A549 treated with AZD2906 at 1 μM for 4 hours (cell line): ENCODE results near the gene CUL7. TPM values are rescaled to one million over a fixed set of nuclear protein-coding genes. Genes with fewer than 3 reads are reported as not detected.

Experiments
- total RNA-seq: library from RNA; stranded (reverse); fragments of 200-300 nt; extraction: Qiagen RNA extraction; gene quantifications from 5 replicates; pipeline ENCODE4 v1.2.3, GENCODE V29; 2022

CUL7 gene
- 6.8 to 9.0 TPM (median 7.6 TPM) in 5 replicates for total RNA-seq

GRCh38 chr6:43053545-43054205 lies at the start of gene CUL7:
CUL7 (minus strand) TSS chr6:43053851; CDS start chr6:43052788, 1,063 bp downstream.

GRCh38 chr6:43075670-43076463 lies 22.2 kb upstream of the CUL7 start, which contains the start of gene PTK7:
PTK7 (plus strand) TSS chr6:43076314; CDS start chr6:43076489, 175 bp downstream.

GRCh38 chr6:43059168-43060033 lies 5.8 kb upstream of the CUL7 start, which contains the start of the genes KLC4 and MRPL2:
KLC4 (plus strand) TSS chr6:43059631; CDS start chr6:43061336, 1,705 bp downstream.
MRPL2 (minus strand) TSS chr6:43059434; CDS start chr6:43059381, 53 bp downstream.

GRCh38 chr6:43021270-43022047 lies 32.2 kb downstream of the CUL7 start, which contains the start of gene RRP36:
RRP36 (plus strand) TSS chr6:43021623; CDS start chr6:43021655, 32 bp downstream.

GRCh38 chr6:43013843-43014433 lies 39.7 kb downstream of the CUL7 start, which contains the start of the genes KLHDC3 and MEA1:
KLHDC3 (plus strand) TSS chr6:43014249; CDS start chr6:43017193, 2,944 bp downstream.
MEA1 (minus strand) TSS chr6:43013946; CDS start chr6:43013813, 133 bp downstream.

Other genes with a start within 250 kb of the CUL7 start
- gene RPL7L1, start 174.2 kb downstream of the CUL7 start, total RNA-seq: 55.3 to 98.5 TPM (median 60.4 TPM) in 5 replicates
- gene PTCRA, start 137.8 kb downstream of the CUL7 start, total RNA-seq: not detected in 5 replicates
- 36.8 to 45.0 TPM (median 43.5 TPM) in 5 replicates for gene CNPY3, start 124.4 kb downstream of the CUL7 start, total RNA-seq
- gene GNMT, start 93.1 kb downstream of the CUL7 start, total RNA-seq: 0.06 to 0.16 TPM (median 0.10 TPM) in 4 of 5 replicates, not detected in the other
- gene PEX6, start 74.7 kb downstream of the CUL7 start, total RNA-seq: 6.2 to 9.7 TPM (median 9.3 TPM) in 5 replicates
- 25.3 to 28.9 TPM (median 27.0 TPM) in 5 replicates for gene PPP2R5D, start 69.3 kb downstream of the CUL7 start, total RNA-seq
- gene MEA1, start 39.9 kb downstream of the CUL7 start, total RNA-seq: 85.6 to 93.3 TPM (median 91.2 TPM) in 5 replicates
- 26.2 to 31.1 TPM (median 27.7 TPM) in 5 replicates for gene KLHDC3, start 39.6 kb downstream of the CUL7 start, total RNA-seq
- 64.4 to 75.1 TPM (median 68.5 TPM) in 5 replicates for gene RRP36, start 32.2 kb downstream of the CUL7 start, total RNA-seq
- gene MRPL2, start 5.6 kb upstream of the CUL7 start, total RNA-seq: 56.1 to 62.9 TPM (median 57.9 TPM) in 5 replicates
- 6.7 to 8.1 TPM (median 7.3 TPM) in 5 replicates for gene KLC4, start 5.8 kb upstream of the CUL7 start, total RNA-seq
- 3.7 to 5.2 TPM (median 4.8 TPM) in 5 replicates for gene PTK7, start 22.5 kb upstream of the CUL7 start, total RNA-seq
- 12.5 to 17.2 TPM (median 16.3 TPM) in 5 replicates for gene SRF, start 117.4 kb upstream of the CUL7 start, total RNA-seq
- gene CUL9, start 128.3 kb upstream of the CUL7 start, total RNA-seq: 5.8 to 9.8 TPM (median 8.5 TPM) in 5 replicates
- gene DNPH1, start 175.6 kb upstream of the CUL7 start, total RNA-seq: 77.7 to 112 TPM (median 101 TPM) in 5 replicates
- gene TTBK1, start 189.6 kb upstream of the CUL7 start, total RNA-seq: 0.03 to 0.06 TPM (median 0.03 TPM) in 5 replicates
- gene SLC22A7, start 244.4 kb upstream of the CUL7 start, total RNA-seq: not detected in 5 replicates